Measurements from ENCODE around the gene TBC1D8.
A peak's percentile ranks its signal among the peaks of the same experiment; 100 is the strongest.

Gene TBC1D8

DNA sequence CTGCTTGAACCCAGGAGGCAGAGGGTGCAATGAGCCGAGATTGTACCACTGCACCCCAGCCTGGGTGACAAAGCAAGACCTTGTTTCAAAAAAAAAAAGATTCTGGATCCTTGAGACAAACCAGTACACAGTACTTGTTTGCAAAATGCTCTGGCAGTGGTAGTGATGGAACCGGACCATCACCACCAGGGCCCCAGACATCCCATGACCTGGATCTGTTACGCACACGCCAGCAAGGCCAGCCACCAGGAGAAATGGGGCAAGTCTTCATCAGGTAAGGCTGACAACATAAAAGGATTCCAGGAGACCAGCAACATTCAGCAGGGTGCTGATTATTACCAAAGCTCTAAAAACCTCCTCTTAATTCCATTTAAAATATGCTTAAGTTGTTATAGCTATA, 35.5 kb downstream of the TBC1D8 start:
- TF ChIP-seq, protein P1, sequence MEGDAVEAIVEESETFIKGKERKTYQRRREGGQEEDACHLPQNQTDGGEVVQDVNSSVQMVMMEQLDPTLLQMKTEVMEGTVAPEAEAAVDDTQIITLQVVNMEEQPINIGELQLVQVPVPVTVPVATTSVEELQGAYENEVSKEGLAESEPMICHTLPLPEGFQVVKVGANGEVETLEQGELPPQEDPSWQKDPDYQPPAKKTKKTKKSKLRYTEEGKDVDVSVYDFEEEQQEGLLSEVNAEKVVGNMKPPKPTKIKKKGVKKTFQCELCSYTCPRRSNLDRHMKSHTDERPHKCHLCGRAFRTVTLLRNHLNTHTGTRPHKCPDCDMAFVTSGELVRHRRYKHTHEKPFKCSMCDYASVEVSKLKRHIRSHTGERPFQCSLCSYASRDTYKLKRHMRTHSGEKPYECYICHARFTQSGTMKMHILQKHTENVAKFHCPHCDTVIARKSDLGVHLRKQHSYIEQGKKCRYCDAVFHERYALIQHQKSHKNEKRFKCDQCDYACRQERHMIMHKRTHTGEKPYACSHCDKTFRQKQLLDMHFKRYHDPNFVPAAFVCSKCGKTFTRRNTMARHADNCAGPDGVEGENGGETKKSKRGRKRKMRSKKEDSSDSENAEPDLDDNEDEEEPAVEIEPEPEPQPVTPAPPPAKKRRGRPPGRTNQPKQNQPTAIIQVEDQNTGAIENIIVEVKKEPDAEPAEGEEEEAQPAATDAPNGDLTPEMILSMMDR (IDR thresholded peaks at IDR 0.05; ENCODE audit: low read depth, low read length, missing control alignments) = no peak
- no peaks in the 10 kb centered on the region for H3K36me3 ChIP-seq (replicated peaks)
- no peaks in the 10 kb centered on the region for H3K27me3 ChIP-seq (replicated peaks)
- no peak overlapping the region for H3K4me3 ChIP-seq (ENCODE audit: low read depth, low read length)
- in situ Hi-C loops (cut with HindIII; ENCODE audit: low pct_ligation_motif_present, low sequenced_read_pairs) = no loop called here
- DNase-seq = no peak
- no peak overlapping the region for H3K27ac ChIP-seq

DNA sequence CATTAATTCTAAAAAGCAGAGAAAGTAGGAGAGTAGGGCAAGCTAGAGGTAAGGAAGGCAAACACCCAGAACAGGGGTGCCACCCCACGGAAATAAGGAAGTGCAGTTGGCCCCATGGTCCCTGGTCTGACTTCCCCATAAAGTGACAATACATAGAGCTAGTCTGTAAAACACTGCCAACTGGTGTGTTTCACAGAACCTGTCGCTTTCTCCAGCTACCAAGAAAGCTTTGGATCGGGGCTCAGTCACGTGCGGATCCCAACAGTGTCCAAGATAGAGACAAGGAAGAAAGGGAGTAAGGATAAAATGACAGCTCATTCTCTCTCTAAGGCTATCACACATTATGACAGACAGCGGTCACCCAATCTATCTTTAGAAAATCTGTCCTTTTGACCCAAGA, 36.4 kb downstream of the TBC1D8 start:
- in situ Hi-C loops (cut with HindIII; ENCODE audit: low pct_ligation_motif_present, low sequenced_read_pairs) = no loop called here
- DNase-seq = no peak
- Histone ChIP-seq H3K27me3 (replicated peaks) (no peaks in the 10 kb centered on the region), H3K36me3 (replicated peaks) (no peaks in the 10 kb centered on the region), H3K4me3 (ENCODE audit: low read depth, low read length) (no peak overlapping the region), H3K27ac (no peak overlapping the region)
- TF ChIP-seq, protein P1 (IDR thresholded peaks at IDR 0.05; ENCODE audit: low read depth, low read length, missing control alignments) = no peak

DNA sequence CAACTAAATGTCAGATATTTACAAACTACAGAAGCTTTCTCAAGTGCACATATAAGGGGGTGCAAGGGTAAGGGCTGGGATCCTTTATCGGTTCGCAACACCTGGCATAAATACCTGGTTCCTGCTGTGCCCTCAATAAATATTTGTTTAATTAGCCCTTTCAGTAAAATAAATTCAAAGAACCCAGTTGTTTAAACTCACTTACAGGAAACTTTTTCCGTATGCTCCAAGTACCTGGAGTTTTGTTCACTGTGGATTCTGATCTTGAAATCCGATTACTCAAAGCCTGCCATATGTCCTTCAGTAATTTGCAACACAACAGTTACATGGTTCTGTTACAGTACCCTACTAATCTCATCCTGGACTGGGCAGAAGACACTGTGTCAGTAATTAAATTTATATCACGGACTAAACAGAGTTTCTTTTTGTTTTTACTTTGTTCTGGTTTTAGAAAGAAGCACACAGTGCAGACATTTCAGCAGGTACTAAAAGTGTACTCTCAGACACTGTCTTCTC, 36.9 kb downstream of the TBC1D8 start:
- no peak for DNase-seq
- H3K27me3 ChIP-seq (replicated peaks) = no peaks in the 10 kb centered on the region
- in situ Hi-C loops (cut with HindIII; ENCODE audit: low pct_ligation_motif_present, low sequenced_read_pairs) = no loop called here
- H3K27ac ChIP-seq = no peak overlapping the region
- TF ChIP-seq, protein P1 (IDR thresholded peaks at IDR 0.05; ENCODE audit: low read depth, low read length, missing control alignments) = no peak
- no peaks in the 10 kb centered on the region for H3K36me3 ChIP-seq (replicated peaks)
- H3K4me3 ChIP-seq (ENCODE audit: low read depth, low read length) = no peak overlapping the region

DNA sequence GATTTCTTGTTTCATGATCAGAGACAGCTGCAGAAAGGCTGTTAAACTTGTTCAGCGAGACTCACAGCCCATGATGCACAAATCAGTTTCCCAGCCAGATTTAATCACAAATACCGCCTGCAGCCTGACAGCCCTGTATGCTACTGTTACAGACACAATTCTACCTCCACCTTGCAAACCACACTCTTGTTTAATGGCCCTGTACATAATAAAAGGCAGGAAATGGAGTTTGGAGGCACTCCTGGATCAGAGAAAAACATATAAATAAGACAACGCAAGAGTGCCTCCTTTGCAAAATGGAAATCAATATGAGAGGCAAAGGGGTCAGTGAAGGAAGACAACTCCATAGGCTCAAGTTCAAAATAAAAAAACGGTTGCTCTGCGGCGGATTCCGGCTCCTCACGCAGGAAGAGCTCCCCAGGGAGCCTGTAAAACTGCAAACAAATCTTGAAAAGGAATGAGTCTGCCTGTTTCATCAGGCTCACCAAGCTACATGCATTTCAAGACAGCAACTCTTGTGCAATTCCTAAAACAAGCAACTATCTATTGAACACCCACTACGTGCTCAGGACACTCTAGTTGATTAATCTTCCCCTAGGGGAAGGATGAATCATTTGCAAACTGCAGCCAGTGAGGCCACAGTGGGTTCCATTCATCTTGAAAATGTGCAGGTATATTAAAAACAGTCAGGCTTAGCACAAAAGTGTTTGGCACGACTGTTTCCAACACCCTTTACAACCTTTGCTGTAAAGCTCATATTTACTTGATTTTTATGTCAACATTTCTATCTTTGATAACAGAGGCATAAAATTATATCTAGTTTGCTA, 37.5 kb downstream of the TBC1D8 start:
- Histone ChIP-seq H3K27me3 (replicated peaks) (no peaks in the 10 kb centered on the region), H3K27ac (no peak overlapping the region), H3K36me3 (replicated peaks) (no peaks in the 10 kb centered on the region), H3K4me3 (ENCODE audit: low read depth, low read length) (no peak overlapping the region)
- in situ Hi-C loops (cut with HindIII; ENCODE audit: low pct_ligation_motif_present, low sequenced_read_pairs) = no loop called here
- peak; percentile 64 for DNase-seq
- TF ChIP-seq, protein P1 (IDR thresholded peaks at IDR 0.05; ENCODE audit: low read depth, low read length, missing control alignments) = no peak

DNA sequence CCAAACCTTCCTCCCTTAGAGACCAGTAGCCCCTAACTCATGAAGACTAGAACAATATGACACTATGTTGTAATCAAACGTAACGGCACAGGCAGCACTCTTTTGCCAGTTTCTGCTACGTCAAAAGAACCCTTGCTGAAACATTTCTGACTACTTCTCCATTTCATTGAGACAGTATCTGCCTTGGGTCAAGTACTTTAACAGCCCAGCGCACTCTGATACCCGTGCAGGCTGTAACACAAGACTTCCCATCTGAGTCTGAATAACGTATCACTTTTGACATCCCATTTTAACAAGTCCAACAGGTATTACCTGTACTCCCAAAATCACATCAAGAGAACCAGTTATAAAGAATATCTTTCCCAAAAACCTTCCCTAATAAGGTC, 38.4 kb downstream of the TBC1D8 start:
- H3K27ac ChIP-seq = no peak overlapping the region
- no peaks in the 10 kb centered on the region for H3K36me3 ChIP-seq (replicated peaks)
- in situ Hi-C loops (cut with HindIII; ENCODE audit: low pct_ligation_motif_present, low sequenced_read_pairs) = no loop called here
- TF ChIP-seq, protein P1 (IDR thresholded peaks at IDR 0.05; ENCODE audit: low read depth, low read length, missing control alignments) = no peak
- no peak overlapping the region for H3K4me3 ChIP-seq (ENCODE audit: low read depth, low read length)
- no peaks in the 10 kb centered on the region for H3K27me3 ChIP-seq (replicated peaks)
- no peak for DNase-seq
